HepG2 (cell line): ENCODE measurements around the gene DSCAML1. TPM values are rescaled to one million over a fixed set of nuclear protein-coding genes. Genes with fewer than 3 reads are reported as not detected.

Experiments used
- ATAC-seq: fragments of 200-7000 bp; cut with Tn5 transposase; 3 replicates; pipeline ENCODE4 v1.9.1; 2020; ENCODE audit warnings: mild to moderate bottlenecking, moderate library complexity
- BruUV-seq: library from RNA; stranded (reverse); fragments of 400-500 nt; replicated peaks from 2 replicates; lab custom pipeline; 2021; lab: Mats Ljungman, UMichigan
- CTCF ChIA-PET: fragments of 300-600 bp; formaldehyde crosslinking; extraction: SDS; loops from one replicate; lab custom pipeline; 2021; ENCODE audit warnings: low total read pairs, inconsistent platforms, low intra/inter-chr PET ratio; lab: Yijun Ruan, JAX
- POLR2A ChIA-PET: fragments of 350-600 bp; sonication (Branson Sonifier 250); formaldehyde crosslinking; loops from one replicate; lab custom pipeline; 2020; ENCODE audit warnings: antibody characterized with exemption, inconsistent platforms; lab: Yijun Ruan, JAX
- DNase-seq: peaks from one replicate; pipeline ENCODE4 v3.0.0-alpha.2; 2015; ENCODE audit warnings: low spot score
- FAIRE-seq: peaks from 3 replicates; lab custom pipeline; 2011; peaks lifted over from hg19 to GRCh38; lab: Jason Lieb, UNC
- H2AFZ ChIP-seq: one replicate; pipeline ENCODE4 v1.6.1; 2011; ENCODE audit warnings: low read length, inconsistent platforms
- H3K27ac ChIP-seq: fragments of 300-600 bp; 3 replicates; pipeline ENCODE4 v1.8.0; 2011; ENCODE audit warnings: mixed run types, mild to moderate bottlenecking, mixed read lengths, low read length, inconsistent platforms; ENCODE audit not compliant: insufficient read depth; ENCODE audit errors: extremely low read length
- H3K27me3 ChIP-seq, 2 experiments: fragments of 200-600 bp in 1 of 2; 2 replicates in 1 of 2; 3 replicates in 1 of 2; pipeline versions ENCODE4 v1.6.0 to v1.8.0; 2011; ENCODE audit warnings: low read length in 2 of 2, mild to moderate bottlenecking in 2 of 2, moderate library complexity in 2 of 2, inconsistent platforms in 1 of 2; ENCODE audit not compliant: insufficient read depth in 2 of 2, control insufficient read depth in 1 of 2
- H3K36me3 ChIP-seq, 2 experiments: fragments of 200-600 bp in 1 of 2; replicated peaks in 1 of 2; 2 replicates in 1 of 2; 3 replicates in 1 of 2; pipeline versions ENCODE4 v1.5.1 to v1.8.0; 2011; ENCODE audit warnings: low read length in 2 of 2, inconsistent platforms in 1 of 2; ENCODE audit not compliant: insufficient read depth in 2 of 2, control insufficient read depth in 1 of 2
- H3K4me1 ChIP-seq: 2 replicates; pipeline ENCODE4 v1.5.1; 2012; ENCODE audit warnings: low read length, inconsistent platforms; ENCODE audit not compliant: insufficient read depth
- H3K4me2 ChIP-seq: 2 replicates; pipeline ENCODE4 v1.6.0; 2011; ENCODE audit warnings: low read depth, low read length, inconsistent platforms
- H3K4me3 ChIP-seq, 3 experiments: fragments of 200-600 bp in 1 of 3; sonication (generic), shearing (Covaris generic) in 1 of 3; replicated peaks in 1 of 3; 2 replicates each; pipeline ENCODE4 v1.5.1; 2011 to 2016; ENCODE audit warnings: low read length in 3 of 3, inconsistent platforms in 2 of 3, low read depth in 2 of 3, mild to moderate bottlenecking in 2 of 3, control low read depth in 1 of 3, mixed read lengths in 1 of 3; ENCODE audit not compliant: insufficient read depth in 1 of 3
- H3K79me2 ChIP-seq: one replicate; pipeline ENCODE4 v1.6.1; 2011; ENCODE audit warnings: low read length, inconsistent platforms; ENCODE audit not compliant: insufficient read depth
- H3K9ac ChIP-seq: 2 replicates; pipeline ENCODE4 v1.6.0; 2011; ENCODE audit warnings: mild to moderate bottlenecking, low read depth, low read length, inconsistent platforms; ENCODE audit not compliant: insufficient read depth
- H3K9me3 ChIP-seq: 2 replicates; pipeline ENCODE4 v1.5.1; 2012; ENCODE audit warnings: mild to moderate bottlenecking, low read length
- H4K20me1 ChIP-seq: 2 replicates; pipeline ENCODE4 v1.6.0; 2011; ENCODE audit warnings: inconsistent platforms, mild to moderate bottlenecking, low read length, moderate library complexity; ENCODE audit not compliant: insufficient read depth
- ARNTL ChIP-seq: sonication (generic); formaldehyde crosslinking; IDR thresholded peaks from 2 replicates; pipeline ENCODE4 v1.4.0; 2020; ENCODE audit warnings: mild to moderate bottlenecking, missing genetic modification reagents
- IRF2 ChIP-seq: IDR thresholded peaks from 2 replicates; pipeline ENCODE4 v1.6.1; 2018; ENCODE audit warnings: missing genetic modification reagents, missing compliant biosample characterization
- MED13 ChIP-seq: sonication (generic); formaldehyde crosslinking; IDR thresholded peaks from 2 replicates; pipeline ENCODE4 v1.5.0; 2020; ENCODE audit warnings: missing genetic modification reagents
- MEF2D ChIP-seq: sonication (generic); formaldehyde crosslinking; IDR thresholded peaks from 2 replicates; pipeline ENCODE4 v1.5.1; 2020; ENCODE audit warnings: mild to moderate bottlenecking, missing genetic modification reagents
- SNRNP70 ChIP-seq: fragments of 200-400 bp; formaldehyde crosslinking; IDR thresholded peaks from 2 replicates; pipeline ENCODE4 v1.6.1; 2017; ENCODE audit warnings: mild to moderate bottlenecking, low read depth, low read length, moderate library complexity
- TARDBP ChIP-seq: sonication (generic); formaldehyde crosslinking; IDR thresholded peaks from 2 replicates; pipeline ENCODE4 v1.8.0; 2022; ENCODE audit warnings: mild to moderate bottlenecking, missing genetic modification reagents
- ZNF7 ChIP-seq: IDR thresholded peaks from 2 replicates; pipeline ENCODE4 v1.6.1; 2016; ENCODE audit warnings: missing biosample characterization, missing genetic modification reagents
- ZNF768 ChIP-seq: sonication (generic); formaldehyde crosslinking; IDR thresholded peaks from 2 replicates; pipeline ENCODE4 v1.4.0; 2020; ENCODE audit warnings: missing genetic modification reagents
- WGBS: methylation state at CpG from one replicate; pipeline ENCODE4 v1.1.6; 2017; ENCODE audit warnings: low lambda C conversion rate; 5-methylcytosine and 5-hydroxymethylcytosine counted together
- in situ Hi-C: cut with HindIII; loops from 2 replicates; pipeline ENCODE4 v1.10.0; 2017; ENCODE audit warnings: low pct_unique_long_range_greater_than_20kb; ENCODE audit not compliant: extremely low pct_ligation_motif_present
- intact Hi-C: fragments of 100-400 bp; cut with micrococcal nuclease; formaldehyde crosslinking; loops from one replicate; pipeline ENCODE4 v1.10.0; 2022; ENCODE audit not compliant: unreplicated experiment
- polyA plus RNA-seq, 8 experiments: library from polyadenylated mRNA; depleted of rRNA in 3 of 8; stranded (reverse) in 7 of 8; unstranded in 1 of 8; fragments of >200 nt; fragmentation: Illumina TruSeq in 4 of 8; extraction: Trizol in 4 of 8; gene quantifications; 2 replicates each; pipeline versions ENCODE4 v1.2.1 to v1.2.3, GENCODE V29; 2011 to 2016; ENCODE audit warnings: low read depth in 4 of 8, missing spikeins in 1 of 8, mixed read lengths in 1 of 8; ENCODE audit not compliant: insufficient read depth in 1 of 8
- total RNA-seq, 5 experiments: library from RNA; depleted of rRNA; stranded (reverse); fragments of >200 nt; fragmentation: Illumina TruSeq; extraction: Trizol; gene quantifications; 2 replicates each; pipeline ENCODE4 v1.2.3, GENCODE V29; 2016; ENCODE audit warnings: low read depth in 1 of 5
- TF ChIP-seq, protein P1 (sequence below): sonication (generic); formaldehyde crosslinking; IDR thresholded peaks from 2 replicates; pipeline ENCODE4 v1.5.1; 2020; ENCODE audit warnings: mild to moderate bottlenecking, moderate library complexity, missing genetic modification reagents
- TF ChIP-seq, protein P2 (sequence below): sonication (generic); formaldehyde crosslinking; IDR thresholded peaks from 2 replicates; pipeline ENCODE4 v1.9.0; 2021; ENCODE audit warnings: mild to moderate bottlenecking, missing genetic modification reagents

Gene DSCAML1
- total and polyA plus RNA-seq, 2 of the 13 experiments (the other 11 are each of a cell fraction or from before 2014, with no cell fraction given) = 0.29 to 0.40 TPM

DNA sequence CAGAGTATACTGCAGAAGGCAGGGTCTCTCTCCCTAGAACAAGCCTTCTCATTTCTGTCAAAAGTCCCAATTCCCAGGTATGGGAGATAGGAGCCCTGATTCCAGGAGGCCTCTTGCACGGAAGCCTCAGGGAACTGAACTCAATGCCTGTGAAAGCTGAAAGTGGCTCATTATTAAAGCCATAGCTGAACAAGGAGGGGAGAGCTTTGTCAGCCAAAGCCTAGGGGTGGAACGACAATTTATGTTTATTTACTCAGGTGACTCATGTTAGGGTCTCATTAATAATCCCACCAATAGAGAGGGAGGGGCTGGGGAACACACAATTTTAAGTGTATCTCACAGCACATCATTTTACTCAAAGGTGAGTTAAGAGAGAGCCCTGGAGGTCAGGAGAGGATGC, 44.9 kb downstream of the DSCAML1 start:
- no peak overlapping the region for H2AFZ ChIP-seq
- DNase-seq (no peak), ATAC-seq (no peak), FAIRE-seq (no peak)
- H3K36me3 ChIP-seq = no peaks in the 10 kb centered on the region
- H3K79me2 ChIP-seq = no peaks in the 10 kb centered on the region
- BruUV-seq = no TSS peak
- WGBS = 35% methylated on average over 2 of the region's 2 CpGs
- no peaks in the 10 kb centered on the region for H3K9me3 ChIP-seq
- ChIA-PET POLR2A (no interaction called here), CTCF (no interaction called here)
- intact Hi-C loops = no loop called here
- TF ChIP-seq MEF2D (no peak), ZNF768 (CRISPR knock-in tag) (no peak), IRF2 (CRISPR knock-in tag) (no peak), SNRNP70 (no peak), MED13 (no peak), TARDBP (no peak), ZNF7 (CRISPR knock-in tag) (no peak), ARNTL (CRISPR knock-in tag) (no peak)
- TF ChIP-seq, protein P1, sequence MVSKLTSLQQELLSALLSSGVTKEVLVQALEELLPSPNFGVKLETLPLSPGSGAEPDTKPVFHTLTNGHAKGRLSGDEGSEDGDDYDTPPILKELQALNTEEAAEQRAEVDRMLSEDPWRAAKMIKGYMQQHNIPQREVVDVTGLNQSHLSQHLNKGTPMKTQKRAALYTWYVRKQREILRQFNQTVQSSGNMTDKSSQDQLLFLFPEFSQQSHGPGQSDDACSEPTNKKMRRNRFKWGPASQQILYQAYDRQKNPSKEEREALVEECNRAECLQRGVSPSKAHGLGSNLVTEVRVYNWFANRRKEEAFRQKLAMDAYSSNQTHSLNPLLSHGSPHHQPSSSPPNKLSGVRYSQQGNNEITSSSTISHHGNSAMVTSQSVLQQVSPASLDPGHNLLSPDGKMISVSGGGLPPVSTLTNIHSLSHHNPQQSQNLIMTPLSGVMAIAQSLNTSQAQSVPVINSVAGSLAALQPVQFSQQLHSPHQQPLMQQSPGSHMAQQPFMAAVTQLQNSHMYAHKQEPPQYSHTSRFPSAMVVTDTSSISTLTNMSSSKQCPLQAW (CRISPR knock-in tag) = no peak
- TF ChIP-seq, protein P2, sequence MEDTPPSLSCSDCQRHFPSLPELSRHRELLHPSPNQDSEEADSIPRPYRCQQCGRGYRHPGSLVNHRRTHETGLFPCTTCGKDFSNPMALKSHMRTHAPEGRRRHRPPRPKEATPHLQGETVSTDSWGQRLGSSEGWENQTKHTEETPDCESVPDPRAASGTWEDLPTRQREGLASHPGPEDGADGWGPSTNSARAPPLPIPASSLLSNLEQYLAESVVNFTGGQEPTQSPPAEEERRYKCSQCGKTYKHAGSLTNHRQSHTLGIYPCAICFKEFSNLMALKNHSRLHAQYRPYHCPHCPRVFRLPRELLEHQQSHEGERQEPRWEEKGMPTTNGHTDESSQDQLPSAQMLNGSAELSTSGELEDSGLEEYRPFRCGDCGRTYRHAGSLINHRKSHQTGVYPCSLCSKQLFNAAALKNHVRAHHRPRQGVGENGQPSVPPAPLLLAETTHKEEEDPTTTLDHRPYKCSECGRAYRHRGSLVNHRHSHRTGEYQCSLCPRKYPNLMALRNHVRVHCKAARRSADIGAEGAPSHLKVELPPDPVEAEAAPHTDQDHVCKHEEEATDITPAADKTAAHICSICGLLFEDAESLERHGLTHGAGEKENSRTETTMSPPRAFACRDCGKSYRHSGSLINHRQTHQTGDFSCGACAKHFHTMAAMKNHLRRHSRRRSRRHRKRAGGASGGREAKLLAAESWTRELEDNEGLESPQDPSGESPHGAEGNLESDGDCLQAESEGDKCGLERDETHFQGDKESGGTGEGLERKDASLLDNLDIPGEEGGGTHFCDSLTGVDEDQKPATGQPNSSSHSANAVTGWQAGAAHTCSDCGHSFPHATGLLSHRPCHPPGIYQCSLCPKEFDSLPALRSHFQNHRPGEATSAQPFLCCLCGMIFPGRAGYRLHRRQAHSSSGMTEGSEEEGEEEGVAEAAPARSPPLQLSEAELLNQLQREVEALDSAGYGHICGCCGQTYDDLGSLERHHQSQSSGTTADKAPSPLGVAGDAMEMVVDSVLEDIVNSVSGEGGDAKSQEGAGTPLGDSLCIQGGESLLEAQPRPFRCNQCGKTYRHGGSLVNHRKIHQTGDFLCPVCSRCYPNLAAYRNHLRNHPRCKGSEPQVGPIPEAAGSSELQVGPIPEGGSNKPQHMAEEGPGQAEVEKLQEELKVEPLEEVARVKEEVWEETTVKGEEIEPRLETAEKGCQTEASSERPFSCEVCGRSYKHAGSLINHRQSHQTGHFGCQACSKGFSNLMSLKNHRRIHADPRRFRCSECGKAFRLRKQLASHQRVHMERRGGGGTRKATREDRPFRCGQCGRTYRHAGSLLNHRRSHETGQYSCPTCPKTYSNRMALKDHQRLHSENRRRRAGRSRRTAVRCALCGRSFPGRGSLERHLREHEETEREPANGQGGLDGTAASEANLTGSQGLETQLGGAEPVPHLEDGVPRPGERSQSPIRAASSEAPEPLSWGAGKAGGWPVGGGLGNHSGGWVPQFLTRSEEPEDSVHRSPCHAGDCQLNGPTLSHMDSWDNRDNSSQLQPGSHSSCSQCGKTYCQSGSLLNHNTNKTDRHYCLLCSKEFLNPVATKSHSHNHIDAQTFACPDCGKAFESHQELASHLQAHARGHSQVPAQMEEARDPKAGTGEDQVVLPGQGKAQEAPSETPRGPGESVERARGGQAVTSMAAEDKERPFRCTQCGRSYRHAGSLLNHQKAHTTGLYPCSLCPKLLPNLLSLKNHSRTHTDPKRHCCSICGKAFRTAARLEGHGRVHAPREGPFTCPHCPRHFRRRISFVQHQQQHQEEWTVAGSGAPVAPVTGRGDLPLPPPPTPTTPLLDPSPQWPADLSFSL (CRISPR knock-in tag) = no peak
- H4K20me1 ChIP-seq = peaks cover 10% of the 10 kb centered on the region; the same call in 1 of the 2 replicates
- no peak overlapping the region for H3K4me2 ChIP-seq
- H3K9ac ChIP-seq = no peak overlapping the region
- H3K4me1 ChIP-seq = peaks cover 38% of the 10 kb centered on the region
- H3K27me3 ChIP-seq = peaks cover 0 to 16% of the 10 kb centered on the region in 2 experiments; a peak in 1 of 5 replicates
- H3K4me3 ChIP-seq = no peak overlapping the region
- in situ Hi-C loops = no loop called here
- H3K27ac ChIP-seq = no peak overlapping the region
